Prostate gland (tissue), 2 donors: ENCODE results near the gene CAPN13. TPM values are rescaled to one million over a fixed set of nuclear protein-coding genes. Genes with fewer than 3 reads are reported as not detected.

Experiments
- DNase-seq: peaks from one replicate; pipeline ENCODE4 v3.0.0-alpha.2; 2019; ENCODE audit warnings: low spot score
- H3K27ac ChIP-seq, 2 donors: fragments of 200-600 bp; sonication (generic); 2 replicates each; pipeline ENCODE4 v1.5.1; 2017 to 2019
- H3K27me3 ChIP-seq: fragments of 200-600 bp; sonication (generic); replicated peaks from 2 replicates; pipeline ENCODE4 v1.5.1; 2019; ENCODE audit not compliant: insufficient read depth
- H3K36me3 ChIP-seq, 2 donors: fragments of 200-600 bp; sonication (generic); 1 replicate in 1 of 2; 2 replicates in 1 of 2; pipeline versions ENCODE4 v1.5.1 to v1.8.1; 2017 to 2019
- H3K4me1 ChIP-seq: fragments of 200-600 bp; sonication (generic); replicated peaks from 2 replicates; pipeline ENCODE4 v1.5.1; 2019
- H3K4me3 ChIP-seq, 2 donors: fragments of 200-600 bp; sonication (generic); 2 replicates each; pipeline ENCODE4 v1.5.1; 2017 to 2019
- H3K9me3 ChIP-seq: fragments of 200-600 bp; sonication (generic); 2 replicates; pipeline ENCODE4 v1.5.1; 2017
- POLR2A ChIP-seq: fragments of 450-650 bp; IDR thresholded peaks from one replicate; pipeline ENCODE4 v1.6.1; 2016; ENCODE audit warnings: antibody characterized with exemption, mild to moderate bottlenecking
- POLR2AphosphoS5 ChIP-seq: sonication (generic); formaldehyde crosslinking; IDR thresholded peaks from one replicate; pipeline ENCODE4 v1.6.1; 2017; ENCODE audit warnings: antibody characterized with exemption
- WGBS: methylation state at CpG from one replicate; pipeline ENCODE4 v1.1.5; 2018; 5-methylcytosine and 5-hydroxymethylcytosine counted together
- intact Hi-C: fragments of 100-400 bp; cut with DNase I; formaldehyde crosslinking; loops from one replicate; pipeline ENCODE4 v1.14.2; 2022
- total RNA-seq, 2 donors: library from RNA; depleted of rRNA; stranded (reverse); fragments of >200 nt; gene quantifications; one replicate each; pipeline ENCODE4 v1.1.0, GENCODE V29; 2016
- TF ChIP-seq, protein P1 (sequence below), 4 experiments: fragments of 200-600 bp in 2 of 4; fragments of 450-650 bp in 2 of 4; sonication (generic) in 2 of 4; IDR thresholded peaks; 1 replicate in 3 of 4; 2 replicates in 1 of 4; pipeline ENCODE4 v1.5.1; 2016 to 2019; ENCODE audit warnings: antibody characterized with exemption in 4 of 4, mild to moderate bottlenecking in 2 of 4, moderate library complexity in 2 of 4

The CAPN13 gene
- total RNA-seq, 2 donors from 2014 or later, result 2.0 to 5.7 TPM

DNA sequence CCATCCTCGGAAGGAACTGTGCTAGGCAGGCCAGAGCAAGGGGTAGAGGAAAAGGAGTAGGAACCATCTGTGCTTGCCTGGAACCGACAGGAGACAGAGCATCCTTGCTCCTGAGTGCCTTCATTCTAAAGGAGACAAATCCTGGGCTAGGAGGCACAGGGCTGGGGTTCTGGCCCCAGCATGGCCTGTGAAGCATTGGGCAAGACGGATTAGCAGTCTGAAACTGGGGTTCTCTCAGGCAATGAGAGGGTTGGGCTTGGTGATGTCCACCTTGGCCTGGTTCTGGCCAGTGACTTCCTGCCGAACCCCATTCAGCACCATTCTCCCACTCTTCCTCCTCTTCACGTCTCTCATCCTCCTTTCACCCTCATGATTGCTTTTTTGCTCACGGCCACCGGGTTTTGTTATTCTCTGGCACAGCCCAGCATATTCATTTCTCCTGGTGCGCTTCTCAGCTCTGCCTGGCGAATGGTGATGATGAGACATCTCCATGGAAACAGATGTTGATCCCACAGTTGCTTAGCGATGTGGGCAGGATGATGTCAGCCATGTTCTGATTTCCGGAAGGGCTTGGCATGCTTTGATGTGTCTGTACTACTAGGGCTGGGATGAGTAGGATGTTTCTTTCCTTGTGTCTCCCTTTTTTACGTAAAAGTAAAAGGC, 127.7 kb downstream of the CAPN13 start:
- Histone ChIP-seq H3K27me3 (no peaks in the 10 kb centered on the region), H3K36me3 (no peaks in the 10 kb centered on the region), H3K4me3 (no peak overlapping the region), H3K4me1 (no peaks in the 10 kb centered on the region), H3K27ac (no peak overlapping the region), H3K9me3 (no peaks in the 10 kb centered on the region)
- 84% methylated on average over 12 of the region's 12 CpGs for WGBS
- DNase-seq, result no peak
- TF ChIP-seq, protein P1, sequence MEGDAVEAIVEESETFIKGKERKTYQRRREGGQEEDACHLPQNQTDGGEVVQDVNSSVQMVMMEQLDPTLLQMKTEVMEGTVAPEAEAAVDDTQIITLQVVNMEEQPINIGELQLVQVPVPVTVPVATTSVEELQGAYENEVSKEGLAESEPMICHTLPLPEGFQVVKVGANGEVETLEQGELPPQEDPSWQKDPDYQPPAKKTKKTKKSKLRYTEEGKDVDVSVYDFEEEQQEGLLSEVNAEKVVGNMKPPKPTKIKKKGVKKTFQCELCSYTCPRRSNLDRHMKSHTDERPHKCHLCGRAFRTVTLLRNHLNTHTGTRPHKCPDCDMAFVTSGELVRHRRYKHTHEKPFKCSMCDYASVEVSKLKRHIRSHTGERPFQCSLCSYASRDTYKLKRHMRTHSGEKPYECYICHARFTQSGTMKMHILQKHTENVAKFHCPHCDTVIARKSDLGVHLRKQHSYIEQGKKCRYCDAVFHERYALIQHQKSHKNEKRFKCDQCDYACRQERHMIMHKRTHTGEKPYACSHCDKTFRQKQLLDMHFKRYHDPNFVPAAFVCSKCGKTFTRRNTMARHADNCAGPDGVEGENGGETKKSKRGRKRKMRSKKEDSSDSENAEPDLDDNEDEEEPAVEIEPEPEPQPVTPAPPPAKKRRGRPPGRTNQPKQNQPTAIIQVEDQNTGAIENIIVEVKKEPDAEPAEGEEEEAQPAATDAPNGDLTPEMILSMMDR (IDR thresholded peaks at IDR 0.05), result no peak
- TF ChIP-seq POLR2A, result no peak
- TF ChIP-seq POLR2AphosphoS5, result no peak
- intact Hi-C loops, result loop anchor here (5.0 to 10.0 kb wide), 2 partner anchors 92 to 175 kb away; no protein-coding TSS in a partner anchor

DNA sequence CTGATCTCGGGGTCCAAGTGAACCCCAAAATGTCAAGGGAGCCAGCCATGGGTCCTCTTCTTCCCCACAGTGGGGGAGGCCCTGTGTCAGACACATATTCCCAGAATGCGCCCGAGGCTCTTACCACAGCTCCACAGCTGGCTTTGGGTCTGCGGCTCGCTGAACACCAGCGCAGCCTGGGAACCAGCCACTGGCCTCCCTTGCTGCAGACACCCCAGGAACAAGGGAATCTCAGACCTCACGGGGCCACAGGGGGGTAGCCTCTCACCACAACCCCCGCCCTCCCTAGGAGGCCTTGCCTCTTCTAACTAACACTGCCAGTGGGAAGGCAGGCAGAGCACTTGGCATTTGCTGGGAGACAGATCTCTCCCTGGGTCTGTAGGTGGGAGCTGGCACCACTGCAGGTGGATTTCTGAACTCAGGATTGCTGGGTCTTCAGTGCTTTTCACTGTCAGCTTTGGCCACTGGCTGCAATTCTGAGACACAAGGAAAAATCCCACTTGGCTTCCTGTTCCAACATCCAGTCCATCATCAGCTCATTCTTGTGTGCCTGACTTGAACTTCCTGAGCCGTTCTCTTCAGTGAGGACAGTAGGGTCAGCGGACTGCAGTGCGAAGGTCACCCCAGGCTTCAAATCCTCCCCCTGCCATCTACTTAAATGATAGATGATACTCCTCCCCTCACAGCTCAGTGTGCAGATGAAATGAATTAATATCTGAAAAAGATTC, 128.7 kb downstream of the CAPN13 start:
- TF ChIP-seq, protein P1 (IDR thresholded peaks at IDR 0.05), result no peak
- no peak for TF ChIP-seq POLR2A
- TF ChIP-seq POLR2AphosphoS5, result no peak
- H3K9me3 ChIP-seq, result no peaks in the 10 kb centered on the region
- no peak overlapping the region for H3K4me3 ChIP-seq
- no peak overlapping the region for H3K27ac ChIP-seq
- WGBS, result 95% methylated on average over 11 of the region's 11 CpGs
- intact Hi-C loops, result no loop called here
- no peaks in the 10 kb centered on the region for H3K27me3 ChIP-seq
- no peak for DNase-seq
- H3K4me1 ChIP-seq, result no peaks in the 10 kb centered on the region
- no peaks in the 10 kb centered on the region for H3K36me3 ChIP-seq

DNA sequence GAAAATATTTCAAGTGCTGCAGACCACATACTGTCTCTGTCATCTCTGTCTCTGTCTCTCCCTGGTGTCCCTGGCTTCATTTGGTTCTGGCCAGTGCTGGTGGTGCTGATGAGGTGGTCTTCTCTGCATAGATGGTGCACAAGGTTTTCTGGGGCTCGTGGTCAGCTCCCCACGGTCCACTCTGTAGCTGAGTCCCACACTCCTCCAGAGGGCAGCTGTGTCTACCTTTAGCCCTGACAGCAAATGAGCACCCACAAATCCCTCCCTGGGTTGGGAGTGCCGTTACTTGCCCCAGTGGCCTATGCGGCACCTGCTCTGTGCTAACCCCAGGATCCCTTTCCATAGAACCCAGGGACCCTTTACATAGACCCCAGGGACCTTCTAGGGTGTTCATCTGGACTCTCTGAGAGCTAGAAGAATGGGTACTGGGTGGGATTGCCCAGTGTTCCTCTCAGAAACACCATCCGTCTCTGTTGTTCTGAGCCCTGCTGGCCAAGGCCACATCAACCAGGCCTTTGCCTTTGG, 129.3 kb downstream of the CAPN13 start:
- Histone ChIP-seq H3K27ac (no peak overlapping the region), H3K4me3 (no peak overlapping the region), H3K27me3 (no peaks in the 10 kb centered on the region), H3K36me3 (no peaks in the 10 kb centered on the region), H3K9me3 (no peaks in the 10 kb centered on the region), H3K4me1 (no peaks in the 10 kb centered on the region)
- DNase-seq, result no peak
- no peak for TF ChIP-seq POLR2A
- TF ChIP-seq, protein P1 (IDR thresholded peaks at IDR 0.05), result no peak
- no peak for TF ChIP-seq POLR2AphosphoS5
- WGBS, result 90% methylated on average over 5 of the region's 5 CpGs
- intact Hi-C loops, result no loop called here

DNA sequence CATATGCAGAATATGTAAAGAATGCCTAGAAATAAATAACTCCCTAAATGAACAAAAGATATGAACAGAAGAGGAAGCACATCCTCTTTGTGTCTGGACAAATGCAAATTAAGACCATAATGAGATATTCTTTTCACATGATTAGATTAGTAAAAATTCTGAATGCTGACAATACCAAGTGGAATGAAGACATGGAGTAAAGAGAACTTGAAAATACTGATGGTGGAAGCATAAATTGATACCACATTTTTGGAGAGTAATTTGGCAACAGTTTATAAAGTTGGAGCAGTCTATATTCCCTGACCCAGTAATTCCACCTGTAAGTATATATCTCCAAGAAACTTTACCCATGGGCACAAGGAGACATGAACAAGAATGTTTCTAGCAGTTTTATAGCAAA, 130.0 kb downstream of the CAPN13 start:
- Histone ChIP-seq H3K36me3 (no peaks in the 10 kb centered on the region), H3K4me1 (no peaks in the 10 kb centered on the region), H3K4me3 (no peak overlapping the region), H3K9me3 (no peaks in the 10 kb centered on the region), H3K27ac (no peak overlapping the region), H3K27me3 (no peaks in the 10 kb centered on the region)
- intact Hi-C loops, result no loop called here
- DNase-seq, result no peak
- TF ChIP-seq, protein P1 (IDR thresholded peaks at IDR 0.05), result no peak
- TF ChIP-seq POLR2A, result no peak
- TF ChIP-seq POLR2AphosphoS5, result no peak
